GM12892 (cell line): Measurements from ENCODE around the gene AKR1C3.

Source experiments
- POLR2A ChIP-seq: IDR thresholded peaks from 2 replicates; pipeline ENCODE4 v1.6.1; 2011; ENCODE audit warnings: low read depth, low read length, control low read depth
- POLR2AphosphoS5 ChIP-seq: IDR thresholded peaks from 2 replicates; pipeline ENCODE4 v1.6.1; 2011; ENCODE audit warnings: low read depth, low read length, control low read depth
- TAF1 ChIP-seq: IDR thresholded peaks from 2 replicates; pipeline ENCODE4 v1.6.1; 2011; ENCODE audit warnings: low read depth, mild to moderate bottlenecking, control low read depth, low read length, borderline replicate concordance

DNA sequence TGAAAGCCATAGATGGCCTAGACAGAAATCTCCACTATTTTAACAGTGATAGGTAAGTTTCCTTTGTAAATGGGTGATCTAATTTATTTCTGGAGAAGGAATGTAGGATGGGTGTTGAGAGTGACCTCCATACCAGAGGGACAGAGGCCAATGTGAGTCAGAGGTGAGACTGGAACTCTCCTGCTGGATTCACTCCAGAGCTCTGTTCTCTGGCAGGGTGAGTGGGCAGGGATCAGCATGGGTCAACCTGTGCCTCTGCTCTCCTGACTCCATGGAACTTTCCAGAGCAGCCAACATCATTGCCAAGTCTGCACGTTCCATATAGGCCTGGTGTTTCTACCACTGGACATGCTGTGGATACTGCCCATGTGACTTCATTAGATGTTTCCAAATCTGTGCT, 11.4 kb downstream of the AKR1C3 start:
- TF ChIP-seq TAF1: no peak
- no peak for TF ChIP-seq POLR2A
- no peak for TF ChIP-seq POLR2AphosphoS5
